GM21390 (cell line): ENCODE measurements around the gene PCDHB6.
"Not testable (repeated sequence)": the region's sequence is repeated elsewhere in the genome, so short reads cannot be mapped to it uniquely, and the experiment has no call there.

Experiments
- ATAC-seq: cut with Tn5 transposase; IDR thresholded peaks from one replicate; pipeline ENCODE4 v1.9.1; 2021; ENCODE audit not compliant: unreplicated experiment

The PCDHB6 gene

GRCh38 chr5:141149812-141150211, at the start of gene PCDHB6:
TSS of gene PCDHB6 (plus strand) at chr5:141150057. CDS start at chr5:141150258, 201 bp downstream.
- no peak for ATAC-seq

DNA sequence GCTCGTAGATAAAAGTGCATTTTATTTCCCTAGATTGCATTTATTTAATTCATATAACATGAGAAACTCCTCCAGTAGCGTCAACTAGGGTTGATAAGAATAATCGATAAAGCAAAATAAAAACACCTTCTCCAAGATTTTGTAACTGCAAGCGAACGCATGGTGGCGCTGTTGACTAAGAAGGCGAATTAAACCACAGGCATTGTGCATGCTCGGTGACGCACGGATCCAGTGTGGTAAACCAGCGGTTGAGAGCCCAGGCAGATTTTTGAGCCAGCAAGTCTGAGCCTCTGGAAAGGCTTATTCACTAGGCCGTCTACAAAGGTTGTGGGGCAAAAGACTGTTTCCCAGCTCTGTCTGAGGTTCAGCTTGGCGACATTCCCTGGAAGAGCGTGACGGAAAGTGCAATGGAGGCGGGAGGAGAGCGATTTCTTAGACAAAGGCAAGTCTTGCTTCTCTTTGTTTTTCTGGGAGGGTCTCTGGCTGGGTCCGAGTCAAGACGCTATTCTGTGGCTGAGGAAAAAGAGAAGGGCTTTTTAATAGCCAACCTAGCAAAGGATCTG, 49.5 kb upstream of the PCDHB6 start, which contains the start of gene PCDHB3:
Gene PCDHB3, plus strand, starts transcription at position 231 of the 563 bp plus-strand sequence. Its CDS starts 177 bp downstream, at position 408.
- ATAC-seq, result no peak

DNA sequence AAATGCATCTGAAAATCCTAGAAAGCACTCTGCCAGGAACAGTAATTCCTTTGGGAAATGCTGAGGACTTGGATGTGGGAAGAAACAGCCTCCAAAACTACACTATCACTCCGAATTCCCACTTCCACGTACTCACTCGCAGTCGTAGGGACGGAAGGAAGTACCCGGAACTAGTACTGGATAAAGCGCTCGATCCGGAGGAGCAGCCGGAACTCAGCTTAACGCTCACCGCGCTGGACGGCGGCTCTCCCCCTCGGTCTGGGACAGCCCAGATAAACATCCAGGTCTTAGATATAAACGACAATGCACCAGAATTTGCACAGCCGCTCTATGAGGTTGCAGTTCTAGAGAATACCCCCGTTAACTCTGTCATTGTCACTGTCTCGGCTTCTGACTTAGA, 48.8 kb upstream of the PCDHB6 start:
- ATAC-seq, result no peak

- ATAC-seq, result not testable (repeated sequence)
Measured at GRCh38 chr5:141102070-141102469, 47.8 kb upstream of the PCDHB6 start.

DNA sequence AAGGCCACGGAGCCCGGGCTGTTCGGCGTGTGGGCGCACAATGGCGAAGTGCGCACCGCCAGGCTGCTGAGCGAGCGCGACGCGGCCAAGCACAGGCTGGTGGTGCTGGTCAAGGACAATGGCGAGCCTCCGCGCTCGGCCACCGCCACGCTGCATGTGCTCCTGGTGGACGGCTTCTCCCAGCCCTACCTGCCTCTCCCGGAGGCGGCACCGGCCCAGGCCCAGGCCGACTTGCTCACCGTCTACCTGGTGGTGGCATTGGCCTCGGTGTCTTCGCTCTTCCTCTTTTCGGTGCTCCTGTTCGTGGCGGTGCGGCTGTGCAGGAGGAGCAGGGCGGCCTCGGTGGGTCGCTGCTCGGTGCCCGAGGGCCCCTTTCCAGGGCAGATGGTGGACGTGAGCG, 47.4 kb upstream of the PCDHB6 start:
- ATAC-seq, result not testable (repeated sequence)

DNA sequence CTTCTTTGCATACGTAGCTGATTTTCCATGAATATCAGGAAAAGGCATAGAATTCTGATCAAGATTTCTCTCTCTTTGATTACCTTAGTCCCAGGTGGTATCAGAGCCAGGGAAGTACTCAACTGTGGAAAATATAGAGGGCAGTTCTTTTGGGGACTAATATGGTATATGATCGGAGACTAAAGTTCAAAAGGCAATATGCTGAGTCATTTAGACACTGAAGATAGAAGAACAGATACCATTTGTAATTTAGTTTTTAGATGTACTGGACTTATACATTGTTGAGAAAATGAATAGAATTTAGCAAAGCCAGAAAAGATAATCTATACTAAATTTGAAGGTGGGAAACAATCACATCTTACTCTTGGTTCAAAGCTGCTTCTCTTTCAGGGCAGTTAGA, 44.5 kb upstream of the PCDHB6 start:
- no peak for ATAC-seq

DNA sequence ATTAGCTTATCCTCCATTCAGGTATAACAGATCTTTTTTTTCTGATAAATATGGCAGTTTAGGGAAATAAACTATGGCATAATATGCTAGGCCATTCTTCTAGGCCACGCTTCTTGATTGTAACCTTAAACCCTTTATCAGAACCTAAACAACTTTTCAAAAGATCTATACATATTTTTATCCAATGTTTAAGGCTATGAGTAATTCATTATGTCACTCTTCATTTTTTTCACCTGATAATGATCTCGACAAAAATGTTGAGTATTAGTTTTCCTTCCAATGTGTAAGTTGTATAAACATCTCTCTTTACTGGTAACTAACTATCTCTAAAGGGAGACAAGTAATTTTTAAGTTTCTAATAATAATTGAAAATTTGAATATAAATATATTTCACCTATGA, 30.6 kb upstream of the PCDHB6 start:
- ATAC-seq, result no peak

- no peak for ATAC-seq
Measured at GRCh38 chr5:141121563-141121962, 28.3 kb upstream of the PCDHB6 start, which contains the start of gene PCDHB4. TSS of gene PCDHB4 (plus strand) at chr5:141121818. CDS start at chr5:141121999, 181 bp downstream.

GRCh38 chr5:141121985-141122384, 27.9 kb upstream of the PCDHB6 start:
- ATAC-seq, result no peak

GRCh38 chr5:141123396-141124135, 26.3 kb upstream of the PCDHB6 start:
- ATAC-seq, result not testable (repeated sequence)

DNA sequence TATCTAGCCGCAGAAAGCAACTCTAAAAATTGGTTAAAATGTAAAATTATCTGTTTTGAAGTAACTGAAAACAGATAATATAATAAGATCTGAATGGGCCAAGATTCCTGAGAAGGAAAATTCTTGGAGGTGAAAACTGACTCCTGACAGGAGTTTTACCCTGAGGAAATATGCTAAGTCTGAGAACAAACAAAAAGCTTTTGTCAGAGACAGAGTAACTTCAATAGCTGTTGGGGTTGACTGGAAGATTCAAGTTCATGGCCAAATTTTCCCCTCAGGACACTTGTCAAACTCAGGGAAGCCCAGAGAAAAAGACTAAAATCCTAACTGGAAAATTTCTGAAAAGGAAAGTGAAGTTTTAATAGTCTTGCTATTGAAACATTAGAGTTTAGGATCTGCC, 22.6 kb upstream of the PCDHB6 start:
- no peak for ATAC-seq

GRCh38 chr5:141135030-141135717, 14.7 kb upstream of the PCDHB6 start, which contains the start of gene PCDHB5:
TSS of gene PCDHB5 (plus strand) at chr5:141135206. CDS start at chr5:141135435, 229 bp downstream.
- no peak for ATAC-seq

- ATAC-seq, result no peak
Measured at GRCh38 chr5:141135718-141136266, 14.1 kb upstream of the PCDHB6 start.

DNA sequence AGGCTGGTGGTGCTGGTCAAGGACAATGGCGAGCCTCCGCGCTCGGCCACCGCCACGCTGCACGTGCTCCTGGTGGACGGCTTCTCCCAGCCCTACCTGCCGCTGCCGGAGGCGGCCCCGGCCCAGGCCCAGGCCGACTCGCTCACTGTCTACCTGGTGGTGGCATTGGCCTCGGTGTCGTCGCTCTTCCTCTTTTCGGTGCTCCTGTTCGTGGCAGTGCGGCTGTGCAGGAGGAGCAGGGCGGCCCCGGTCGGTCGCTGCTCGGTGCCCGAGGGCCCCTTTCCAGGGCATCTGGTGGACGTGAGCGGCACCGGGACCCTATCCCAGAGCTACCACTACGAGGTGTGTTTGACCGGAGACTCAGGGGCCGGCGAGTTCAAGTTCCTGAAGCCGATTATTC, 12.5 kb upstream of the PCDHB6 start:
- not testable (repeated sequence) for ATAC-seq

GRCh38 chr5:141150224-141150992, 551 bp downstream of the PCDHB6 start:
- no peak for ATAC-seq

DNA sequence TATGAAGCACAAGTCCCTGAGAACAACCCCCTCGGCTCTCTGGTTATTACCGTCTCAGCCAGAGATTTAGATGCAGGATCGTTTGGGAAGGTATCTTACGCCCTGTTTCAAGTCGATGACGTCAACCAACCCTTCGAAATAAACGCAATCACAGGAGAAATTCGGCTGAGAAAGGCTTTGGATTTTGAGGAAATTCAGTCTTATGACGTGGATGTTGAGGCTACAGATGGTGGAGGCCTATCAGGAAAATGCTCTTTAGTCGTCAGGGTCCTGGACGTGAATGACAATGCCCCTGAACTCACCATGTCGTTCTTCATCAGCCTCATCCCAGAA, 1.1 kb downstream of the PCDHB6 start:
- ATAC-seq, result no peak

GRCh38 chr5:141151632-141152031, 1.8 kb downstream of the PCDHB6 start:
- not testable (repeated sequence) for ATAC-seq

GRCh38 chr5:141152096-141152495, 2.2 kb downstream of the PCDHB6 start:
- ATAC-seq, result not testable (repeated sequence)

DNA sequence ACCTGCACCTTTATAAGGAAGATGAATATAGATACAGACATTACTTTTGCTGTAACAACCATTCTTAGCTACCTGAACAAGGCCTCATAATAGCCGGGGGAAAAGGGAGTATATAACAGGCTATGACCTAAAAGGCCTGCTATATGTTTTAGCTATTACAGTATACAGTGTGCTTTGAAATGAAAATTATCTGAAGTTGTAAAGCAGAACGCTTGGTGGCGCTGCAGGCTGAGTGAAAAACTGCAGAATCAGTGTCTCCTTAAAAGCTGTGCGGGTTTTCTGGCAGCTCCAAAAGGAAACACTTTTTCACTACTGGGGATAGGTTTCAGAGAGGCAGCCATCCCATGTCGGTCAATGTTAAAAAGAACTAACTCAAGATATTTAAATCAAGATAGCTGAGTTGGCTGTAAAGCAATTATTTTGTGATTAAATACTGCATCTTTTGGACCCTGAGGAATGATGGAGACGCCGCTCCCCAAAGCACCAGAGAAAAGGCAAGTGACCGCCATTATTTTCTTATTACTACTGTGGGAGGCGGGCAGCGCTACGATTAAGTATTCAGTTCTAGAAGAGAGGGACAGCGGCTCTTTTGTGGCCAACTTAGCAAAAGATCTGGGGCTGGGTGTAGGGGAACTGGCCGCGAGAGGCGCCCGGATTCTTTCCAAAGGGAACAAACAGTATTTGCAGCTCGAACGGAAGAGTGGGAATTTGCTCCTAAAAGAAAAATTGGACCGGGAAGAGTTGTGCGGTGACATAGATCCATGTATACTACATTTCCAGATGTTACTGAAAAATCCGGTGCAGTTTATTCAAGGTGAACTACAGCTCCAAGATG, 5.9 kb downstream of the PCDHB6 start:
- no peak for ATAC-seq

- not testable (repeated sequence) for ATAC-seq
Measured at GRCh38 chr5:141157356-141157755, 7.5 kb downstream of the PCDHB6 start.
